Breast epithelium (tissue), 3 donors: Measurements from ENCODE around the gene KHK.

Experiments used
- POLR2A ChIP-seq: fragments of 450-650 bp; IDR thresholded peaks from one replicate; pipeline ENCODE4 v1.6.1; 2016; ENCODE audit warnings: antibody characterized with exemption, mild to moderate bottlenecking, moderate library complexity
- POLR2AphosphoS5 ChIP-seq, 3 donors: sonication (generic); formaldehyde crosslinking; IDR thresholded peaks; one replicate each; pipeline ENCODE4 v1.6.1; 2017; ENCODE audit warnings: antibody characterized with exemption in 3 of 3
- TF ChIP-seq, protein P1 (sequence below), 3 donors: fragments of 450-650 bp; IDR thresholded peaks; one replicate each; pipeline ENCODE4 v1.5.1; 2016 to 2017; ENCODE audit warnings: antibody characterized with exemption in 3 of 3, mild to moderate bottlenecking in 3 of 3, moderate library complexity in 3 of 3

DNA sequence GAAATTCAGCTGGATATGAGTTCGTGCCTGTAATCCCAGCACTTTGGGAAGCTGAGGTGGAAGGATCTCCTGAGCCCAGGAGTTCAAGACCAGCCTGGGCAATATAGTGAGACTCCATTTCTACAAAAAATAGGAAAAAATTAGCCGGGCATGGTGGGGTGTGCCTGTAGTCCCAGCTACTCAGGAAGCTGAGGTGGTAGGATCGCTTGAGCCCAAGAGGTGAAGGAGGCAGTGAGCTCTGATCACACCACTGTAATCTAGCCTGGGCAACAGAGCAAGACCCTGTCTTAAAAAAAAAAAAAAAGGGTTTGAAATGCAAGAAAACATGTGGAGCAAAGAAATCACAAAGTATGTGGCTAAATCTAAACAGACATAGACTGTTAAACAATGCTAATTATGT lies 22.5 kb downstream of the KHK start:
- TF ChIP-seq, protein P1, sequence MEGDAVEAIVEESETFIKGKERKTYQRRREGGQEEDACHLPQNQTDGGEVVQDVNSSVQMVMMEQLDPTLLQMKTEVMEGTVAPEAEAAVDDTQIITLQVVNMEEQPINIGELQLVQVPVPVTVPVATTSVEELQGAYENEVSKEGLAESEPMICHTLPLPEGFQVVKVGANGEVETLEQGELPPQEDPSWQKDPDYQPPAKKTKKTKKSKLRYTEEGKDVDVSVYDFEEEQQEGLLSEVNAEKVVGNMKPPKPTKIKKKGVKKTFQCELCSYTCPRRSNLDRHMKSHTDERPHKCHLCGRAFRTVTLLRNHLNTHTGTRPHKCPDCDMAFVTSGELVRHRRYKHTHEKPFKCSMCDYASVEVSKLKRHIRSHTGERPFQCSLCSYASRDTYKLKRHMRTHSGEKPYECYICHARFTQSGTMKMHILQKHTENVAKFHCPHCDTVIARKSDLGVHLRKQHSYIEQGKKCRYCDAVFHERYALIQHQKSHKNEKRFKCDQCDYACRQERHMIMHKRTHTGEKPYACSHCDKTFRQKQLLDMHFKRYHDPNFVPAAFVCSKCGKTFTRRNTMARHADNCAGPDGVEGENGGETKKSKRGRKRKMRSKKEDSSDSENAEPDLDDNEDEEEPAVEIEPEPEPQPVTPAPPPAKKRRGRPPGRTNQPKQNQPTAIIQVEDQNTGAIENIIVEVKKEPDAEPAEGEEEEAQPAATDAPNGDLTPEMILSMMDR (IDR thresholded peaks at IDR 0.05), result no peak
- TF ChIP-seq POLR2A (no peak), POLR2AphosphoS5 (IDR thresholded peaks at IDR 0.05) (no peak)
